ENCODE data around the gene NEAT1. TPM values are rescaled to one million over a fixed set of nuclear protein-coding genes. Genes with fewer than 3 reads are reported as not detected.

Gene NEAT1
- total and polyA plus RNA-seq, 2 experiments from 2014 or later: 50.7 to 74.3 TPM

DNA sequence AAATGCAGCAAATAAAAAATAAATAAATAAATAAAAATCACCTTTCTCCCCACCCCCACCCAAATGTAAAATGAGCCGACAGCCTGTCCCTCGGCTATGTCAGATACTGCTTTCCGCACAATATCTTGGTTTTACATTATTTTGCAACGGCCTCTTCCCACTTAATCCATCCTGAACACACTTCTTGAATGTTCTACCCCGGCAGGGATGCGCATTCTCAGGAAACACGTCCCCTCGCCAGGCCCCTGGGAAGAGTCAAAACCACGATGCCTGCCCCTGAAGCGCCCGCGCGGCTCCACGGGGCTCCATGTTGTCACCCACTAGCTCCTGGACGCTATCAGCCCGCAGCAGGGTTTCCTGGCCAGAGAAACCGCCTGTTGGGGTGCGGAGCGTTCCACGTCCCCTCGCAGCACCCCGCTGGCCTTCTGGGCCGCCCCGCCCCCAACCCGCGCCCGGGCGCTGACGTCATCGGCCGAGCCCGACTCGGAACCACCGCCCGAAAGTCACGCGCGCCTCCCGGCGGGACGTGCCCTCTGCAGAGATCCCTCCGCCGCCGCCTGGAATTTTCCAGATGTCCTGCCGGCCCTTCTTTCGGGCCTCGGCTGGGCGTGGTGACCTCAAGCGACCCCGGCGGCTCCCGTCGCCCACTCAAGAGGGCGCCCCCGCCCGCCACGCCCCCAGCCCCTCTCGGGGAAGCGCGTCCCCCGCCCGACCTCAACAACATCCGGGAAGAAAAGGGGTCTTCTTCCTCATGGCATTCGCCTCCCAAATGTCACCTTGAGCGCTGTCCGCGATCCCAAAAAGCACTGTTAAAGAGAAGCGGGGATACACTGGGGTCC lies 585 bp upstream of the NEAT1 start:
- WGBS, 2 experiments (ENCODE audit: low coverage in 1 of 2, low lambda C conversion rate in 2 of 2, missing lambda C conversion rate in 2 of 2): 0 to 1% methylated on average over 53 to 61 of the region's 68 CpGs
- Histone ChIP-seq H3K4me2 (ENCODE audit: unreplicated experiment) (peak overlapping the region; percentile 97), H3K79me2 (ENCODE audit: insufficient read depth) (peaks cover 86% of the 10 kb centered on the region), H3F3A (ENCODE audit: insufficient read depth) (peaks cover 69% of the 10 kb centered on the region), H3K4me1 (ENCODE audit: insufficient read depth) (peaks cover 42% of the 10 kb centered on the region), H2AFZ (no peak overlapping the region), H3K9me3 (ENCODE audit: low read depth) (no peaks in the 10 kb centered on the region), H3K4me3 (peak overlapping the region; percentile 93), H3K9me2 (ENCODE audit: insufficient read depth) (no peaks in the 10 kb centered on the region), H3K27ac (peak overlapping the region; percentile 100), H3K27me3 (replicated peaks; ENCODE audit: insufficient read depth) (no peaks in the 10 kb centered on the region), H4K20me1 (ENCODE audit: insufficient read depth) (peaks cover 36% of the 10 kb centered on the region), H3K36me3 (ENCODE audit: low read depth) (peaks cover 42% of the 10 kb centered on the region), H3K9ac (peak overlapping the region; percentile 100)
- peak; percentile 99 for DNase-seq
- TF ChIP-seq EZH2phosphoT487 (IDR thresholded peaks at IDR 0.05; ENCODE audit: insufficient read depth, low read depth): no peak
- no peak for TF ChIP-seq EZH2 (IDR thresholded peaks at IDR 0.05; ENCODE audit: insufficient read depth, poor library complexity, severe bottlenecking)
- in situ Hi-C loops (cut with MboI): no loop called here

GRCh38 chr11:65423516-65424204 lies 1.1 kb downstream of the NEAT1 start:
- Histone ChIP-seq H3K79me2 (ENCODE audit: insufficient read depth) (peaks cover 87% of the 10 kb centered on the region), H3K27me3 (replicated peaks; ENCODE audit: insufficient read depth) (no peaks in the 10 kb centered on the region), H3K36me3 (ENCODE audit: low read depth) (peaks cover 43% of the 10 kb centered on the region), H3K9me3 (ENCODE audit: low read depth) (no peaks in the 10 kb centered on the region), H3K9me2 (ENCODE audit: insufficient read depth) (no peaks in the 10 kb centered on the region), H3K27ac (peak overlapping the region; percentile 100), H4K20me1 (ENCODE audit: insufficient read depth) (peaks cover 46% of the 10 kb centered on the region), H2AFZ (no peak overlapping the region), H3K4me2 (ENCODE audit: unreplicated experiment) (peak overlapping the region; percentile 96), H3K4me1 (ENCODE audit: insufficient read depth) (peaks cover 26% of the 10 kb centered on the region), H3K9ac (peak overlapping the region; percentile 100), H3K4me3 (peak overlapping the region; percentile 93), H3F3A (ENCODE audit: insufficient read depth) (peaks cover 82% of the 10 kb centered on the region)
- peak; percentile 48 for DNase-seq
- 1 to 2% methylated on average over 16 to 19 of the region's 19 CpGs for WGBS, 2 experiments (ENCODE audit: low coverage in 1 of 2, low lambda C conversion rate in 2 of 2, missing lambda C conversion rate in 2 of 2)
- in situ Hi-C loops (cut with MboI): no loop called here
- TF ChIP-seq EZH2phosphoT487 (IDR thresholded peaks at IDR 0.05; ENCODE audit: insufficient read depth, low read depth) (peak; percentile 86), EZH2 (IDR thresholded peaks at IDR 0.05; ENCODE audit: insufficient read depth, poor library complexity, severe bottlenecking) (no peak)

GRCh38 chr11:65424205-65425104 lies 1.9 kb downstream of the NEAT1 start:
- in situ Hi-C loops (cut with MboI): no loop called here
- TF ChIP-seq EZH2 (IDR thresholded peaks at IDR 0.05; ENCODE audit: insufficient read depth, poor library complexity, severe bottlenecking) (no peak), EZH2phosphoT487 (IDR thresholded peaks at IDR 0.05; ENCODE audit: insufficient read depth, low read depth) (peak; percentile 71)
- peaks cover 43% of the 10 kb centered on the region for H3K36me3 ChIP-seq (ENCODE audit: low read depth)
- WGBS, 2 experiments (ENCODE audit: low coverage in 1 of 2, low lambda C conversion rate in 2 of 2, missing lambda C conversion rate in 2 of 2): 0 to 1% methylated on average over 18 of the region's 18 CpGs
- peaks cover 91% of the 10 kb centered on the region for H3K79me2 ChIP-seq (ENCODE audit: insufficient read depth)
- H3F3A ChIP-seq (ENCODE audit: insufficient read depth): peaks cover 86% of the 10 kb centered on the region
- peak overlapping the region; percentile 96 for H3K4me2 ChIP-seq (ENCODE audit: unreplicated experiment)
- peak overlapping the region; percentile 100 for H3K9ac ChIP-seq
- H3K9me2 ChIP-seq (ENCODE audit: insufficient read depth): no peaks in the 10 kb centered on the region
- H3K4me1 ChIP-seq (ENCODE audit: insufficient read depth): peaks cover 19% of the 10 kb centered on the region
- DNase-seq: peak; percentile 80
- H4K20me1 ChIP-seq (ENCODE audit: insufficient read depth): peaks cover 49% of the 10 kb centered on the region
- H3K27me3 ChIP-seq (replicated peaks; ENCODE audit: insufficient read depth): no peaks in the 10 kb centered on the region
- no peak overlapping the region for H2AFZ ChIP-seq
- H3K4me3 ChIP-seq: peak overlapping the region; percentile 93
- H3K27ac ChIP-seq: peak overlapping the region; percentile 100
- H3K9me3 ChIP-seq (ENCODE audit: low read depth): no peaks in the 10 kb centered on the region
